GM12878 (cell line): ENCODE measurements around the gene FETUB. TPM values are rescaled to one million over a fixed set of nuclear protein-coding genes. Genes with fewer than 3 reads are reported as not detected.

ENCODE experiments used
- ATAC-seq: fragments of 200-7000 bp; cut with Tn5 transposase; 3 replicates; pipeline ENCODE4 v1.9.1; 2020; ENCODE audit warnings: mild to moderate bottlenecking, moderate library complexity
- BruUV-seq: library from RNA; stranded (reverse); fragments of 400-500 nt; replicated peaks from 2 replicates; lab custom pipeline; 2021; lab: Mats Ljungman, UMichigan
- CTCF ChIA-PET: fragments of 300-600 bp; sonication (Branson Sonifier 250); formaldehyde crosslinking; extraction: SDS; loops from one replicate; lab custom pipeline; 2021; ENCODE audit warnings: inconsistent platforms; lab: Yijun Ruan, JAX
- POLR2A ChIA-PET: fragments of 350-600 bp; formaldehyde crosslinking; extraction: SDS; loops from one replicate; lab custom pipeline; 2021; ENCODE audit warnings: inconsistent platforms; lab: Charles Lee
- RAD21 ChIA-PET: fragments of 300-600 bp; sonication (Branson Sonifier 250); formaldehyde crosslinking; loops from one replicate; lab custom pipeline; 2023; ENCODE audit warnings: antibody characterized with exemption; ENCODE audit not compliant: unreplicated experiment; lab: Charles Lee
- SMC1A ChIA-PET: fragments of 300-600 bp; sonication (Branson Sonifier 250); formaldehyde crosslinking; loops from one replicate; lab custom pipeline; 2023; ENCODE audit not compliant: unreplicated experiment, uncharacterized antibody; lab: Charles Lee
- DNase-seq: peaks from one replicate; pipeline ENCODE4 v3.0.0-alpha.2; 2011; ENCODE audit warnings: low read depth, low spot score
- FAIRE-seq: peaks from 3 replicates; lab custom pipeline; 2011; peaks lifted over from hg19 to GRCh38; lab: Jason Lieb, UNC
- H2AFZ ChIP-seq: 2 replicates; pipeline ENCODE4 v1.6.0; 2011; ENCODE audit warnings: low read depth, low read length, control low read depth; ENCODE audit not compliant: control insufficient read depth
- H3K27ac ChIP-seq: 2 replicates; pipeline ENCODE4 v1.5.1; 2011; ENCODE audit warnings: control low read depth; ENCODE audit not compliant: control insufficient read depth, insufficient read depth
- H3K27me3 ChIP-seq, 2 experiments: replicated peaks in 1 of 2; 2 replicates each; pipeline versions ENCODE4 v1.6.0 to v1.6.1; 2011; ENCODE audit warnings: low read length in 1 of 2; ENCODE audit not compliant: control insufficient read depth in 2 of 2, insufficient read depth in 2 of 2
- H3K36me3 ChIP-seq, 2 experiments: 2 replicates each; pipeline ENCODE4 v1.5.1; 2011; ENCODE audit warnings: low read length in 1 of 2; ENCODE audit not compliant: control insufficient read depth in 2 of 2, insufficient read depth in 2 of 2
- H3K4me1 ChIP-seq: 2 replicates; pipeline ENCODE4 v1.6.1; 2011; ENCODE audit warnings: mild to moderate bottlenecking, low read length, moderate library complexity, mixed read lengths; ENCODE audit not compliant: control insufficient read depth, insufficient read depth
- H3K4me2 ChIP-seq: 2 replicates; pipeline ENCODE4 v1.6.0; 2011; ENCODE audit warnings: control low read depth; ENCODE audit not compliant: control insufficient read depth, insufficient read depth
- H3K4me3 ChIP-seq: fragments of 200-600 bp; sonication (generic); 2 replicates; pipeline ENCODE4 v1.5.1; 2016
- H3K79me2 ChIP-seq: 2 replicates; pipeline ENCODE4 v1.6.0; 2011; ENCODE audit warnings: low read length; ENCODE audit not compliant: control insufficient read depth, insufficient read depth
- H3K9ac ChIP-seq: 2 replicates; pipeline ENCODE4 v1.8.0; 2011; ENCODE audit warnings: low read length, control low read depth, mixed read lengths; ENCODE audit not compliant: control insufficient read depth, insufficient read depth
- H3K9me3 ChIP-seq: replicated peaks from 3 replicates; pipeline ENCODE4 v1.5.1; 2011; ENCODE audit warnings: mild to moderate bottlenecking, low read length; ENCODE audit not compliant: control insufficient read depth, insufficient read depth
- H4K20me1 ChIP-seq: 2 replicates; pipeline ENCODE4 v1.6.0; 2011; ENCODE audit not compliant: control insufficient read depth, insufficient read depth
- CBX3 ChIP-seq: fragments of 200-600 bp; sonication (generic); IDR thresholded peaks from 2 replicates; pipeline ENCODE4 v1.6.1; 2016; ENCODE audit warnings: low read depth, borderline replicate concordance
- CUX1 ChIP-seq: IDR thresholded peaks from 2 replicates; pipeline ENCODE4 v1.6.1; 2012; ENCODE audit warnings: improper control_type of control experiment, low read depth, low read length; ENCODE audit not compliant: insufficient replicate concordance
- HDGF ChIP-seq: fragments of 450-650 bp; IDR thresholded peaks from 2 replicates; pipeline ENCODE4 v1.6.1; 2016; ENCODE audit warnings: antibody characterized with exemption
- POLR2AphosphoS5 ChIP-seq: IDR thresholded peaks from 2 replicates; pipeline ENCODE4 v1.6.1; 2011; ENCODE audit warnings: mild to moderate bottlenecking, low read length, inconsistent platforms
- RAD51 ChIP-seq: fragments of 450-650 bp; IDR thresholded peaks from 2 replicates; pipeline ENCODE4 v1.6.1; 2016; ENCODE audit warnings: moderate library complexity, mild to moderate bottlenecking, inconsistent platforms
- SPI1 ChIP-seq: IDR thresholded peaks from 2 replicates; pipeline ENCODE4 v1.6.1; 2011; ENCODE audit warnings: low read depth, mild to moderate bottlenecking, low read length, moderate library complexity, borderline replicate concordance; ENCODE audit not compliant: insufficient read depth
- SRF ChIP-seq, 2 experiments: IDR thresholded peaks; 2 replicates each; pipeline ENCODE4 v1.6.1; 2011; ENCODE audit warnings: low read depth in 2 of 2, low read length in 2 of 2, mild to moderate bottlenecking in 1 of 2, moderate library complexity in 1 of 2
- STAT3 ChIP-seq: IDR thresholded peaks from 2 replicates; pipeline ENCODE4 v1.6.1; 2011; ENCODE audit warnings: low read depth, low read length, improper control_type of control experiment
- SUPT20H ChIP-seq: IDR thresholded peaks from 2 replicates; pipeline ENCODE4 v1.6.1; 2011; ENCODE audit warnings: low read depth, mild to moderate bottlenecking, low read length, moderate library complexity, borderline replicate concordance; ENCODE audit not compliant: control insufficient read depth
- WGBS: methylation state at CpG from one replicate; pipeline ENCODE4 v1.1.6; 2016; ENCODE audit warnings: low lambda C conversion rate; ENCODE audit not compliant: insufficient replicate concordance, insufficient coverage; ENCODE audit errors: missing lambda C conversion rate; 5-methylcytosine and 5-hydroxymethylcytosine counted together
- in situ Hi-C: fragments of 300-500 bp; cut with MboI; formaldehyde crosslinking; loops from 9 replicates; pipeline ENCODE4 v1.14.3; 2018; ENCODE audit warnings: mixed read lengths
- intact Hi-C: fragments of 100-400 bp; cut with micrococcal nuclease; formaldehyde crosslinking; loops from one replicate; pipeline ENCODE4 v1.14.2; 2022; ENCODE audit not compliant: unreplicated experiment
- polyA plus RNA-seq, 11 experiments: library from polyadenylated mRNA; depleted of rRNA in 4 of 11; unstranded in 6 of 11; stranded (reverse) in 5 of 11; fragments of >200 nt; fragmentation: Nextera tagmentation in 4 of 11; fragmentation: Illumina TruSeq in 1 of 11; extraction: Ambion mirVana in 4 of 11; extraction: Trizol in 1 of 11; gene quantifications; 1 replicate in 1 of 11; 2 replicates in 10 of 11; pipeline versions ENCODE4 v1.2.1 to v1.2.3, GENCODE V29; 2011 to 2016; ENCODE audit warnings: inconsistent platforms in 2 of 11, missing spikeins in 2 of 11, low read depth in 1 of 11
- total RNA-seq, 4 experiments: library from RNA; depleted of rRNA in 3 of 4; stranded (reverse); fragments of >200 nt in 3 of 4; fragmentation: Illumina TruSeq in 1 of 4; extraction: Trizol in 1 of 4; gene quantifications; 2 replicates each; pipeline versions ENCODE4 v1.2.1 to v1.2.3, GENCODE V29; 2013 to 2021
- TF ChIP-seq, protein P1 (sequence below): fragments of 450-650 bp; IDR thresholded peaks from 2 replicates; pipeline ENCODE4 v1.6.1; 2017; ENCODE audit warnings: low read depth, mild to moderate bottlenecking, moderate library complexity

FETUB gene
- total and polyA plus RNA-seq, 10 of the 15 experiments (the other 5 are each of a cell fraction or from before 2014, with no cell fraction given) = not detected

DNA sequence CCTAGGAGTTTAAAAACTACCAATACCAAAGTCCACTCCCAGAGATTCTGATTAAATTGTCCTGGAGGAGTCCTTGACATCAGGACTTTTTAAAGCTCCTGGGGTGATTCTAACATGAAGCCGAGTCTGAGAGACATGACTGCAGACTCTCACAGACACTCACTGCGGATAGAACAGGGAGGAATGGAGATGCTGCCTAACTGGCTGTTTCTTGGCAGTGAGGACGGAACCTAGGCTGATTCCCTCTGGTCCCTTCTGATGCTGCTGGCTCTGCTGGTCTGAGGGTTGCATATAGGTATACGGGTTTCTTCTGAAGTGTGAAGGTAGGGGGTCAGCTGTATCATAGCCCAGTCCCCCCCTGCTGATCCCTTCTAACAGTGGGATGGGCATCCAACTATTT is 24.3 kb downstream of the FETUB start:
- H3K9ac ChIP-seq = no peak overlapping the region
- ChIA-PET POLR2A (no interaction called here), CTCF (interaction anchor here (1.3 kb wide), 1 partner anchor 50 kb away, joined by 5 read pairs; no protein-coding TSS in a partner anchor)

More for the DNA sequence above, 24.3 kb downstream of the FETUB start:
- SMC1A ChIA-PET = no interaction called here
- RAD21 ChIA-PET = no interaction called here
- intact Hi-C loops = no loop called here
- Histone ChIP-seq H3K9me3 (no peaks in the 10 kb centered on the region), H4K20me1 (no peaks in the 10 kb centered on the region), H3K27me3 (peaks cover 0 to 2% of the 10 kb centered on the region in 2 experiments; a peak in 2 of 4 replicates), H2AFZ (no peak overlapping the region), H3K4me2 (no peak overlapping the region), H3K4me1 (no peaks in the 10 kb centered on the region), H3K4me3 (no peak overlapping the region)
- ATAC-seq = no peak
- no TSS peak for BruUV-seq
- WGBS = 27% methylated on average over 4 of the region's 4 CpGs
- TF ChIP-seq POLR2AphosphoS5 (no peak), SUPT20H (no peak), STAT3 (no peak), SRF (IDR thresholded peaks at IDR 0.05; ENCODE audit: low read depth in 2 of 2, low read length in 2 of 2) (no peak), SPI1 (no peak), RAD51 (no peak), CUX1 (no peak), CBX3 (no peak), HDGF (no peak)
- TF ChIP-seq, protein P1, sequence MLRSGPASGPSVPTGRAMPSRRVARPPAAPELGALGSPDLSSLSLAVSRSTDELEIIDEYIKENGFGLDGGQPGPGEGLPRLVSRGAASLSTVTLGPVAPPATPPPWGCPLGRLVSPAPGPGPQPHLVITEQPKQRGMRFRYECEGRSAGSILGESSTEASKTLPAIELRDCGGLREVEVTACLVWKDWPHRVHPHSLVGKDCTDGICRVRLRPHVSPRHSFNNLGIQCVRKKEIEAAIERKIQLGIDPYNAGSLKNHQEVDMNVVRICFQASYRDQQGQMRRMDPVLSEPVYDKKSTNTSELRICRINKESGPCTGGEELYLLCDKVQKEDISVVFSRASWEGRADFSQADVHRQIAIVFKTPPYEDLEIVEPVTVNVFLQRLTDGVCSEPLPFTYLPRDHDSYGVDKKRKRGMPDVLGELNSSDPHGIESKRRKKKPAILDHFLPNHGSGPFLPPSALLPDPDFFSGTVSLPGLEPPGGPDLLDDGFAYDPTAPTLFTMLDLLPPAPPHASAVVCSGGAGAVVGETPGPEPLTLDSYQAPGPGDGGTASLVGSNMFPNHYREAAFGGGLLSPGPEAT = no peak
- TF ChIP-seq, all 136 proteins: peak for 0
- FAIRE-seq = no peak
- no peak for DNase-seq
- H3K36me3 ChIP-seq = no peaks in the 10 kb centered on the region
- H3K79me2 ChIP-seq = no peaks in the 10 kb centered on the region
- in situ Hi-C loops = no loop called here
- no peak overlapping the region for H3K27ac ChIP-seq
